Prostate gland (tissue), 2 donors: ENCODE measurements around the gene MRNIP. TPM values are rescaled to one million over a fixed set of nuclear protein-coding genes. Genes with fewer than 3 reads are reported as not detected.
A peak's percentile ranks its signal among the peaks of the same experiment; 100 is the strongest.
"Not testable (repeated sequence)": the region's sequence is repeated elsewhere in the genome, so short reads cannot be mapped to it uniquely, and the experiment has no call there.

Experiments
- DNase-seq: peaks from one replicate; pipeline ENCODE4 v3.0.0-alpha.2; 2019; ENCODE audit warnings: low spot score
- H3K27ac ChIP-seq, 2 donors: fragments of 200-600 bp; sonication (generic); 2 replicates each; pipeline ENCODE4 v1.5.1; 2017 to 2019
- H3K27me3 ChIP-seq: fragments of 200-600 bp; sonication (generic); replicated peaks from 2 replicates; pipeline ENCODE4 v1.5.1; 2019; ENCODE audit not compliant: insufficient read depth
- H3K36me3 ChIP-seq, 2 donors: fragments of 200-600 bp; sonication (generic); 1 replicate in 1 of 2; 2 replicates in 1 of 2; pipeline versions ENCODE4 v1.5.1 to v1.8.1; 2017 to 2019
- H3K4me1 ChIP-seq: fragments of 200-600 bp; sonication (generic); replicated peaks from 2 replicates; pipeline ENCODE4 v1.5.1; 2019
- H3K4me3 ChIP-seq, 2 donors: fragments of 200-600 bp; sonication (generic); 2 replicates each; pipeline ENCODE4 v1.5.1; 2017 to 2019
- H3K9me3 ChIP-seq: fragments of 200-600 bp; sonication (generic); 2 replicates; pipeline ENCODE4 v1.5.1; 2017
- CTCF ChIP-seq, 4 experiments: fragments of 200-600 bp in 2 of 4; fragments of 450-650 bp in 2 of 4; sonication (generic) in 2 of 4; IDR thresholded peaks; 1 replicate in 3 of 4; 2 replicates in 1 of 4; pipeline ENCODE4 v1.5.1; 2016 to 2019; ENCODE audit warnings: antibody characterized with exemption in 4 of 4, mild to moderate bottlenecking in 2 of 4, moderate library complexity in 2 of 4
- POLR2A ChIP-seq: fragments of 450-650 bp; IDR thresholded peaks from one replicate; pipeline ENCODE4 v1.6.1; 2016; ENCODE audit warnings: antibody characterized with exemption, mild to moderate bottlenecking
- POLR2AphosphoS5 ChIP-seq: sonication (generic); formaldehyde crosslinking; IDR thresholded peaks from one replicate; pipeline ENCODE4 v1.6.1; 2017; ENCODE audit warnings: antibody characterized with exemption
- WGBS: methylation state at CpG from one replicate; pipeline ENCODE4 v1.1.5; 2018; 5-methylcytosine and 5-hydroxymethylcytosine counted together
- intact Hi-C: fragments of 100-400 bp; cut with DNase I; formaldehyde crosslinking; loops from one replicate; pipeline ENCODE4 v1.14.2; 2022
- microRNA counts, 2 donors: library from miRNA; unstranded; fragments of <30 nt; microRNA quantifications; one replicate each; lab custom pipeline; 2016 to 2017
- microRNA-seq: library from miRNA; unstranded; fragments of <30 nt; microRNA quantifications from one replicate; pipeline ENCODE4, GENCODE V29; 2016
- small RNA-seq, 2 donors: library from RNA; depleted of rRNA; stranded (forward); fragments of <200 nt; gene quantifications; one replicate each; pipeline ENCODE3, GENCODE V24; 2016
- total RNA-seq, 2 donors: library from RNA; depleted of rRNA; stranded (reverse); fragments of >200 nt; gene quantifications; one replicate each; pipeline ENCODE4 v1.1.0, GENCODE V29; 2016

The MRNIP gene
- total RNA-seq, 2 donors from 2014 or later = 30.0 to 55.2 TPM

- WGBS = 80% methylated on average over 24 of the region's 24 CpGs
- Histone ChIP-seq H3K36me3 (peaks cover 0 to under 1% of the 10 kb centered on the region in 2 donors), H3K9me3 (no peaks in the 10 kb centered on the region), H3K4me1 (peaks cover 12% of the 10 kb centered on the region), H3K27me3 (no peaks in the 10 kb centered on the region), H3K27ac (peak overlapping the region; percentile 20 to 39), H3K4me3 (no peak overlapping the region)
- no peak for DNase-seq
- intact Hi-C loops = loop anchor here (1.0 kb wide), 1 partner anchor 17 kb away; no protein-coding TSS in a partner anchor
- TF ChIP-seq CTCF (IDR thresholded peaks at IDR 0.05) (no peak), POLR2AphosphoS5 (no peak), POLR2A (no peak)
These were observed 65.8 kb downstream of the MRNIP start for GRCh38 chr5:179792612-179793467.

GRCh38 chr5:179791881-179792611 is 66.6 kb downstream of the MRNIP start:
- no peaks in the 10 kb centered on the region for H3K9me3 ChIP-seq
- H3K36me3 ChIP-seq = no peaks in the 10 kb centered on the region
- H3K4me1 ChIP-seq = peaks cover 12% of the 10 kb centered on the region
- no peak for DNase-seq
- H3K27ac ChIP-seq = no peak overlapping the region
- H3K4me3 ChIP-seq = no peak overlapping the region
- no peak for TF ChIP-seq CTCF (IDR thresholded peaks at IDR 0.05)
- no peak for TF ChIP-seq POLR2AphosphoS5
- no peak for TF ChIP-seq POLR2A
- intact Hi-C loops = loop anchor here (1.0 kb wide), 1 partner anchor 16 kb away; no protein-coding TSS in a partner anchor
- 63% methylated on average over 15 of the region's 15 CpGs for WGBS
- no peaks in the 10 kb centered on the region for H3K27me3 ChIP-seq

- H3K9me3 ChIP-seq, H3K36me3 ChIP-seq, H3K4me3 ChIP-seq, intact Hi-C loops, H3K27ac ChIP-seq, H3K4me1 ChIP-seq, H3K27me3 ChIP-seq, DNase-seq: not testable (repeated sequence)
- WGBS = 97% methylated on average over 9 of the region's 9 CpGs
These were observed 69.3 kb downstream of the MRNIP start for GRCh38 chr5:179789278-179789677.

GRCh38 chr5:179788193-179788854 is 70.3 kb downstream of the MRNIP start:
- no peak overlapping the region for H3K4me3 ChIP-seq
- WGBS = 95% methylated on average over 7 of the region's 7 CpGs
- no peaks in the 10 kb centered on the region for H3K27me3 ChIP-seq
- H3K4me1 ChIP-seq = no peaks in the 10 kb centered on the region
- intact Hi-C loops = no loop called here
- H3K36me3 ChIP-seq = no peaks in the 10 kb centered on the region
- H3K27ac ChIP-seq = no peak overlapping the region
- DNase-seq = no peak
- TF ChIP-seq CTCF (IDR thresholded peaks at IDR 0.05) (no peak), POLR2A (no peak), POLR2AphosphoS5 (no peak)
- no peaks in the 10 kb centered on the region for H3K9me3 ChIP-seq

MicroRNAs within 50 kb of the gene (microRNA counts, 767-probe panel; counts per million panel counts)
- microRNA hsa-miR-1229 (lab: Ali Mortazavi, UCI) = 0 to 431 counts per million in 2 donors

Small RNA genes lying within 50 kb of the gene (microRNA-seq; reads per million reads assigned to microRNA genes)
- gene MIR1229 = 1.8 reads per million, percentile 26 among the genes with 10 or more reads in this experiment

Small RNA genes lying within 50 kb of the gene (small RNA-seq; reads per million reads assigned to genes)
- gene MIR1229 (0.09 to 0.30 reads per million in 2 donors), gene RF00019 (0 reads per million in 2 donors)

Other genes with a start within 250 kb of the MRNIP start
- gene HNRNPH1, start 235.1 kb downstream of the MRNIP start, total RNA-seq = 100 to 1,000 TPM; 260 to 398 TPM
- 1 to 10 TPM in 1 of 2 donors, not detected in 1; 5.0 TPM for gene CBY3, start 177.8 kb downstream of the MRNIP start, total RNA-seq
- gene CANX, start 159.8 kb downstream of the MRNIP start, total RNA-seq = 100 to 1,000 TPM; 341 to 468 TPM
- gene MAML1, start 126.0 kb downstream of the MRNIP start, total RNA-seq = 10 to 100 TPM; 33.9 to 54.7 TPM
- gene LTC4S, start 64.8 kb downstream of the MRNIP start, total RNA-seq = 1 to 10 TPM; 7.8 to 8.2 TPM
- 100 to 1,000 TPM in 1 of 2 donors, 10 to 100 TPM in 1; 82.7 to 142 TPM for gene MGAT4B, start 52.0 kb downstream of the MRNIP start, total RNA-seq
- gene SQSTM1, start 37.9 kb downstream of the MRNIP start, total RNA-seq = 100 to 1,000 TPM; 377 to 527 TPM
- 100 to 1,000 TPM in 1 of 2 donors, 10 to 100 TPM in 1; 64.1 to 163 TPM for gene TBC1D9B, start 49.1 kb upstream of the MRNIP start, total RNA-seq
- 100 to 1,000 TPM in 1 of 2 donors, 10 to 100 TPM in 1; 83.8 to 116 TPM for gene RNF130, start 212.9 kb upstream of the MRNIP start, total RNA-seq